Activated CD8-positive, alpha-beta memory T cell treated with anti-CD3 and anti-CD28 coated beads, Interleukin-2, amount 50 U/mL, for 4 hours (primary cell): ENCODE results near the gene NEUROG2.
A peak's percentile ranks its signal among the peaks of the same experiment; 100 is the strongest.
"Not testable (repeated sequence)": the region's sequence is repeated elsewhere in the genome, so short reads cannot be mapped to it uniquely, and the experiment has no call there.

Experiments used
- DNase-seq: peaks from one replicate; pipeline ENCODE4 v3.0.0-alpha.2; 2020

NEUROG2 gene

DNA sequence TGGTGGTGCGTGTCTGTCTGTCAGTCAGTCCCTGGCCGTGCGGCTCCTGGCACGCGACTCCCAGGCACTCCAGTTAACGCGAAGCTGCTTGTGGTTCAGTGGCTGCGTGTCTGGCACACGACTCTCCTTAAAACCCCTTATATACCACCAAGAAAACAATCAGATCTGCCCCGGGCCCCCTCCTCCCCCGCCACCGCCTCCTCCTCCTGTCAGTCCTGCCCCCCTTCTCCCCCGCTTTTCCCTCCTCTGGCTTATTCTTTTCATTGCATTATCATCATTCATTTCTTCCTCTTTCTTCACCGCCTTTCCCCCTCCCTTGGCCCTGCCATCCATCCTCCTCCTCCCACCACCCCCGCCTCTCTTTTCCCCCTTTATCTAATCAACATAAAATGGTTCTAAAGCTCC lies at the start of gene NEUROG2:
NEUROG2 (minus strand) TSS at position 115 of the 405 bp plus-strand sequence. CDS start 705 bp downstream, outside the sequence.
- no peak for DNase-seq

DNA sequence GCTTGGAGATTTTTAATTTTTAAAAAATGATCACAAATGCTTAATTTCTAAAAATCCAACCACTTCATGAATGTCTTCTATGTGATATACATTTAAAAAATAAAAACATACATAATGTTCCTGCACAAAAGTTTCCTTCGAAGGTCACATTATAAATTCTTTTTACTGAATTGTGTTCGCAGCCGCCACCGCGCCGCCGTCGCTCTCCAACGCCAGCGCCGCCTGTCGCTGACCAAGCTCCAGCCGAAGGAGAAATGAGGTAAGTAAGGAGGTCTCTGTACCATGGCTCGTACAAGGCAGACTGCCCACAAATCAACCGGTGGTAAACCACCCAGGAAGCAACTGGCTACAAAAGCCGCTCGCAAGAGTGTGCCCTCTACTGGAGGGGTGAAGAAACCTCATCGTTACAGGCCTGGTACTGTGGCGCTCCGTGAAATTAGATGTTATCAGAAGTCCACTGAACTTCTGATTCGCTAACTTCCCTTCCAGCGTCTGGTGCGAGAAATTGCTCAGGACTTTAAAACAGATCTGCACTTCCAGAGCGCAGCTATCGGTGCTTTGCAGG lies 48.8 kb upstream of the NEUROG2 start:
- DNase-seq: no peak

DNA sequence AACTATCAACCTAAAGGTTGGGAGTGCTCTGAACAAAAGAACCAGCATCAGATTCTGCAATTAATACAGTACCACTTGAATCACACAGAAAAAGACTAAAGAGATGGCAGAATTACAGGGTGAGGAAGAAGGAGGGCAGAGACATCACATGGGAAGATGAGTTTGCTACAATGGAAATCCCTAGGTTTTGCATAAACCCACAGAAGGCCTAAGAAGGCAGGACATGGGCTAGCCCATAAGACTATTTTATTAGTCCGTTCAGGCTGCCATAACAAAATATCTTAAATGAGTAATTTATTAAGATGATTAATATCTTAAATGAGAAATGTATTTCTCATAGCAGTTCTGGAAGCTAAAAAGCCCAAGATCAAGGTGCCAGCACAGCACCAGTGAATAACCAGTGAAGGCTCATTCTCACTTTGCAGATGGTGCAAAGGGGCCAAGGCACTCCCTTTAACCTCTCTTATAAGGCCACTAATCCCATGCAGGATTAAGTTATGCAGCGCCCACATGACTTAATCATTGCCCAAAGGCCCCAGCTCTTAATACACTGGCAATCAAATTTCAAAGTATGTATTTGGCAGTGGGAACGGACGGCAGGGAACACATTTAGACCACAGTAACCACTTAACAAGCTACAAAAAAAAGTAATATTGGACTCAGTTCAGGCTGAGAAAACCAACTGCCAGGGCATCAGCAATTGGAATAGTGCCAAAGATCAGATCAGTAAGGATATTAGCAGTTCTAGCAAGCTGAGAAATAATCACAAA lies 47.6 kb upstream of the NEUROG2 start:
- DNase-seq: no peak

DNA sequence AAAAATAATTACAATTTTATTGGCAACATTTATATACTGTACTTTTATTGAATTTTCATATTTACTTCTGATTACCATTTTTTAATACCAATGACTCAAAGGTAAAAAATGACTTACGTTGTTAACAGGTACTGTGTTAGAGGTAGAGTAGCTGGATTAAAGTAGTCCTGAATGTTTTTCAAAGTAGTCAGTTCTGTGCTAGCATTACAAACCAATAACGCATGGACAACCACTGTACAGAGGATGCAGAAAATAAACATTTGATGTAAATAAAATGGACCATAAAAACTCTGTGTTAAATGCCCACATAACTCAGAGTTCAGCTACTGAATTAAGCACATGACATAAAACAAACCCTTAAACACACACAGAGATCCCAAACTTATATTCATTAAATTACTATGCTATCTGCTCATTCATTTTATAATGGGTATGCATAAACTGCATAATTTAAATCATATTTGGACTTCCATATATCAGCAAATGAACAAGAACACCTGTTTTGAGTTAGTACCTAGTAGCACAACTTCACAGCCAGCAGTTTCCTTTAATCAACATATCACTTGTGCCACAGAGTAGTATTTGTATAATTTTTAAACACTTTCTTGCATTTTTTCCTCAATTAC lies 46.4 kb upstream of the NEUROG2 start:
- DNase-seq: no peak

DNA sequence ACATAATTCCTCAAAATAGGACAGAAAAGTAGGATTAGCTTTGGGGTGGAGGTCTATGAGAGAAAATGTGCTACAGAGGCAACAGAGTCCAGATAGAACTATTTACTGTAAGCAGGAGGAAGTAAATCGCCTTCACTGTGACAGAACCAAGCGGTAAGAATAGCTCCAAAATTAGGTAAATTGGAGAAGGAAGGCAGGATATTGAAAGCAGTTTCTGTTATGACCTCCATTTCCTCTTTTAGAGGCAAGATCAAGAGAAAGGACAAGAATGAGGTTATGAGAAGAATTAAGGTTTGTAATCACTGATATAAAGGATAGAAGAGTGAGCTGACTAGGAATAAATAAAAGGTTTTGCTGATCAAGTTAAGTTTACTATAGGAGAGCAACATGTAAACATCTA lies 44.1 kb upstream of the NEUROG2 start:
- DNase-seq: no peak

DNA sequence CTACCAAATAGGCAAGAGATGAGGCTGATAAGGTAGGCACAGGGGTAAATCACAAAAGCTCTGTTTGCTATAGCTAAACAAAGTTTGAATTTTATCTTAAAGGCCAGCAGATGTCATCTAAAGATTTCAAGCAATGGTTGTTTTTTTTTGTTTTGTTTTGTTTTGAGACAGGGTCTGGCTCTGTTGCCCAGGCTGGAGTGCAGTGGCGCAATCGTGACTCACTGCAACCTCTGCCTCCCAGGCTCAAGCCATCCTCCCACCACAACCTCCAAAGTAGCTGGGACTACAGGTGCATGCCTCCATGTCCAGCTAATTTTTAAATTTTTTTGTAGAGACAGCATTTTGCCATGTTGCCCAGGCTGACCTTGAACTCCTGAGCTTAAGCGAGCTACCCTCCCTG lies 43.1 kb upstream of the NEUROG2 start:
- no peak for DNase-seq

DNA sequence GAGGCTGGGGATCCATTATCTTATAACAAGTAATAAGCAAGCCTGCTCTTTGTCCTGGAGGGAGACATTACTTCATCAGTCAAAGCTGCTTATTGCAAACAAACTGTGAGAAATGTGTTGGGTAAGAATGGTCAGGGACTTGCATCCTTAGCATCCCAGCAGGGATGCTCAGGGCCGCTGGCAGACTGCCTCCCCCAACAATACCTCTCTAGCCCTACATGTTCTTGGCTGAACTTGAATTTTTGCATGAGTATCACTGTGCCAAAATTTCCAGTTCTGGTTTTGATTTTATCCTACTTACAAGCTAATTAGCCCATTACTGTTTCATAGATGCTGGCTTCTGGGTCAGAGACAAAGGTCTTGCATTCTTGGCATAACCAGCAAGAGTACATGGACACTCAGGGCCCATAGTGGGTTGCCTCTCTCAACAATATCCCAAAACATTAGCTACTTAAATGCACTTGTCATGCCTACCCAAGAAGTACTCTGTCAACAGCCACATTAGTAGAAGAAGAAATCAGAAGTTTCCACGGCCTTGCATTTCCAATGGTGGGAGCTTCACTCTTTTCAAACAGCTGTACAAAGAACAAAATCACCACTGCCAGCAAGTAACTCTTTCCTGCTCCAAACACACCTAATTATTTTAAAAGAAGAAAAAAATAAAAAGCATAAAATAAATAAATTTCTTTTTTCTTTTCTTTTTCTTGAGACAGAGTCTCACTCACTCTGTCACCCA lies 41.9 kb upstream of the NEUROG2 start:
- DNase-seq: no peak

DNA sequence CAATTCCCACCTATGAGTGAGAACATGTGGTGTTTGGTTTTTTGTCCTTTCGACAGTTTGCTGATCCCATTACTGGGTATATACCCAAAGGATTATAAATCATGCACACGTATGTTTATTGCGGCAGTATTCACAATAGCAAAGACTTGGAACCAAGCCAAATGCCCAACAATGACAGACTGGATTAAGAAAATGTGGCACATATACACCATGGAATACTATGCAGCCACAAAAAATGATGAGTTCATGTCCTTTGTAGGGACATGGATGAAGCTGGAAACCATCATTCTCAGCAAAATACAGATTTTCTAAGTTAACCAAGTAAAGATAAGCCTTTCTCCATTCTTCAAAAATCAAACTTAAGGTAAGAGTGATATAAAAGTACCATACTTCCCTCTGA lies 38.3 kb upstream of the NEUROG2 start:
- DNase-seq: not testable (repeated sequence)

DNA sequence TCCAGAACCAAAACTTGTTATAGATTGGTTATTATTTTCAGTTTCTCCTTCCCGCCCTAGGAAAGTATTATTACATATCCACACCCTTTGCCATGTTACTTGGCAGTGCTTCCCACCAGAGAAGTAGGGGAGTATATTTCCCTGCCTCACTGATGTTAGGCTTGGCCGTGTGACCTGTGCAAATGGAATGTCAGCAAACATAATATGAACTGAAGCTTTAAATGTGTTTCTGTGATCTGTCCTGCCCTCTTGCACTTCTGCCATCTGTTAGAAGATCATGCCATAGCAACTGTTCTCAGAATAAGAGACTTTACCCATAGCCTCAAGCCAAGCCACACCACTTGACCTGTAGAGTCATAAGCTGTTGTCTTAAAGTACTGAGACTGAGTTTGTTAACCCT lies 36.7 kb upstream of the NEUROG2 start:
- no peak for DNase-seq

DNA sequence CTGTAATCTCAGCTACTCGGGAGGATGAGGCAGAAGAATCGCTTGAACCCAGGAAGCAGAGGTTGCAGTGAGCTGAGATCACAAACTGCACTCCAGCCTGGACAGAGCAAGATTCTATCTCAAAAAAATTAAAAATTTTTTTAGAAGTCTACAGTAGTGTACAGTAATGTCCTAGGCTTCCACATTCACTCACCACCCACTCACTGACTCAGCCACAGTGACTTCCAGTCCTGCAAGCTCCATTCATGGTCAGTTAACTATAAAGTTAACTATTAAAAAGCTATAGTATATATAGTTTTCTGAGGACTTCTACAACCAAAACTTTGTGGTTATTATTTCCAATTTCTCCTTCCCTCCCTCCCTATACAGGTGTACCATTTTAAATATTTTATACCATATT lies 34.7 kb upstream of the NEUROG2 start:
- no peak for DNase-seq

DNA sequence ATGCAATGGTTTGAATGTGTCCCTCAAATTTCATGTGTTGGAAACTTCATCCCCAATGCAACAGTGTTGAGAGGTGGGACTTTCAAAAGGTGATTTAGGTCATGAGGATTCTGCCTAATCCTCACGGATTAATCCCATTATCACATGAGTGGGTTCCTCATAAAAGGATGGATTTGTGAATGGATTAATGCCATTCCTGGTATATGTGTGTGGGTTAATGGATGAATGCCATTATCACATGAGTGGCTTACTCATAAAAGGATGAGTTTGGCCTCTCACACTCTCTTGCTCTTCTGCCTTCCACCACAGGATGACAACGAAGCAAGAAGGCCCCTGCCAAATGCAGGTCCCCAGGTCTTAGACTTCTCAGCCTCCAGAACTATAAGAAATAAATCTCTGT lies 30.5 kb upstream of the NEUROG2 start:
- DNase-seq: no peak

DNA sequence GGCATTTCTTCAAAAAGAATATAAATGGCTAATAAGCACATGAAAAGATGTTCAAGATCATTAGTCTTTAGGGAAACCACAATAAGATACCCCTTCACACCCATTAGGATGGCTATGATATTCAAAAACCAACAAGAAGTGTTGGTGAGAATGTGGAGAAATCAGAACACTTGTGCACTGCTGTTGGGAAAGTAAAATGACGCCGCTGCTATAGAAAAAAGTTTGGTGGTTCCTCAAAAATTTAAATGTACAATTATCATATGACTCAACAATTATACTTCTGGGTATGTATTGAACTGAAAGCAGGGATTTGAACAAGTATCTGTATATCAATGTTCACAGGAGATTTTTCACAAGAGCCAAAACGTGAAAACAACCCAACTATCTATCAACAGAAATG lies 29.4 kb upstream of the NEUROG2 start:
- DNase-seq: no peak

DNA sequence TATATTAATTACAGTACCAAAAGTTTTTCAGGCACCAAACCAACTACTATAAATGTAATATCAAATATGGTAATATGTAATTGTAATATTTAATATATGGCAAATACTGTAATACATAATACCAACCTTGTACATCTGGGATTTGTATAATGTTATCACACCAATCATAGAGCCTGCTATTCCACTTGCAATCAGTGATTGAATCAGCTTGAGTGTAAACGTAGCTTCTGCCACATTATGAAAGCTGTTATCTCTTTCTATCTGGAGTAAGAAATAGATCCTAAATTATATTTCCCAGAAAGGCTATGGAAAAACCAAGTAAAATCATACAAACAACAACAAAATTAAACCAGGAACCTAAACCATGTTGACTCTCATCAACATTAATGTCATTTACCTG lies 24.7 kb upstream of the NEUROG2 start:
- no peak for DNase-seq

DNA sequence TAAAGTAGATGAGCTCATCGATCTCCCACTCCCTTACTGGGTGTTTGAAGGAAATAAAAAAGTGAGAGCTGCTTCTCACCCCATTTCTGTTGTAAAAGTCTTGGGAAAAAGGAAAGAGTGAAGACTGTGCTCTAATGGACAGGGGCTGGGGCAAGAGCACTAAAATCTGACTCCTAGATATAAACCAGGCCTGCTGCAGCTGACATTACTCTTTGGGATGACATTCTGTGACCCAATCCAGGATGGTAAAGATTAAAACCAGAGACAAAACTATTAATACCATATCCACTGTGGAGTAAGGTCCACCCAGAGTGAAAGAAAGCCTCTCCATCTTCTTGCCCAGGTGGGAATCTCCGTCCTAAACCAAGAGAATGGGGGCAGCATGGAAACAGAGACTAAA lies 20.1 kb upstream of the NEUROG2 start:
- no peak for DNase-seq

DNA sequence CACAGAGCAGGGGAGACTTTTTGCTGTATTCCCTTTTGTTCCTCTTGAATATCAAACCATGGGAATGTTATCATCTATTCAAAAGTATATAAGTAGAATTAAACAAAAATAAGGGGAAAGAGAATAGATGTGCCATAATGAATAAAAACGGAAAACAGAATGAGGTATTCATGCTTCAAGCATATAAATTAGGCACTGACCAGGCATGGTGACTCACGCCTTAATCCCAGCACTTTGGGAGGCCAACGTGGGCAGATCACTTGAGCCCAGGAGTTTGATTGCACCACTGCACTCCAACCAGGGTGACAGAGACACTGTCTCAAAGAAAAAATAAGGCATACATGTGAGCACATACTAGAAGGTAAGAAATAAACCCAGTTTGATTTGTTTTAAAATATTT lies 16.3 kb upstream of the NEUROG2 start:
- DNase-seq: no peak

DNA sequence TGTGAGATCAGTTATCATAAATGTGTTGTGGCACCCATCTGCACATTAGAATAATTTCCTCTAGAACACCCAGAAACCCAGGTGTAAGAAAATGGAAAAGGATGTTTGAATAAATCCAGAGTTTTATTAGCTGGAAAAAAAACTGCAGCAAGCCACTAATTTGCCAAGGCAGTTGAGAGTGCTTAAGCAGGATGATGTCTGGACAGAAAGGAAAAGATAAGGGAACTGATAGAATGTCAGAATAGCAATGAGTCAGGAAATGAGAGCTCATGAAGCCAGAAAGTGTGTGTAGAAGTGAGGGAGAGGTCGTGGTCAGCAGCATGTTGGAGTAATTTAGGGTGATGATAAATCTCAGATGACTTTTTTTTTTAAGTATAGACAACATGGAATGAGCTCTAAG lies 15.2 kb upstream of the NEUROG2 start:
- no peak for DNase-seq

DNA sequence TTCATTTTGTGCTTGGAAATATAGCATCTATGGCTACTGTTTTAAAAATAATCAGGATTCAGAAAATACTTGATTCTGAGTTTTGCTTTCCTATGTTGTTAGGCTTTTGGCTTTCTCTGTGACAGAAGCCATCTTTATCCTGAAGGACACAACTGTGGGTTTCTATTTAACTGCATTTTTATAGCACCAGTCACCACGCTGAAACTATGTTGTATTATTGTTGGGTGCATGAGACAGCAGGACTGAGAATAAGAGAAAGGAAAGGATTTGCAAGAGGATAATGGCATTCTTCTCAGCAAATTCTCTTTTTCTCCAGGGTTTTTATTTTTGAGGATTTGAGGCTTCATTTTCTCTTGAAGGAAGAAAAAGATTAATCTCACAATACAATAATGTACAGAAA lies 10.1 kb upstream of the NEUROG2 start:
- no peak for DNase-seq

DNA sequence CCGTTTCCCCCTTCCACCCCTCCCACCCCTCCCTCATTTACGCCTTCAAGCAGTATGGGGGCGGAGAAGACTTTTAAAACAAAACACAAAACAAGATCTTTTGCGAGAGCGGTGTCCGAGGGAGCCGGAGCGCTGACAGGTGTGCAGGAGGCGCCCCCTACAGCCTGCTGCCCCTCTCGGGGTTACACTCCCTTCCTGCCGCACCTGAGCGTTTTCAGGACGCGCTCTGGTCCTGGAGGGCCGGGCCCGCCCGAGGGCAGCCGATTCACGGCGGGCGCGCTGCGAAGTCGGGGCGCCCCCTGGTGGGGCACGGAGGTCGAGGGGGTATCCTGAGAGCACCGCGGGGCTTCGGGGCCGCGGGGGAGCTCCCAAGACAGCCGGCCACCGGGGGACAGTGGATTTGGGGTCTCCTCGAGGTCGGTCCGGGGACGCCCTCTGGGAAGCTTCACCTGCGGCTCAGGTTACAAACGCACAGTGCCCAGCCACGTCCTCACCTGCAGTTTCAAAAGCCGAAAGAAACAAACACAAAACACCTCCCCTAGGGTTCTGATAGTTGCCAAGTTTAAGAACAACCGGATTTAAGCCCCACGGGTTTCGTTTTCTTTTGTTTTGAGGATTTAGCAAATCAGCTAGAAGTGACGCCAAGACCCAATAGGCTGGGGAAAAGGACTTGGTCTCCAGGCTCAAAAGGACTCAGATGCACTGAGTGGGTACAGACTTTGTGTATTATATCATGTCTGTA lies 8.0 kb upstream of the NEUROG2 start:
- peak; percentile 80 for DNase-seq

DNA sequence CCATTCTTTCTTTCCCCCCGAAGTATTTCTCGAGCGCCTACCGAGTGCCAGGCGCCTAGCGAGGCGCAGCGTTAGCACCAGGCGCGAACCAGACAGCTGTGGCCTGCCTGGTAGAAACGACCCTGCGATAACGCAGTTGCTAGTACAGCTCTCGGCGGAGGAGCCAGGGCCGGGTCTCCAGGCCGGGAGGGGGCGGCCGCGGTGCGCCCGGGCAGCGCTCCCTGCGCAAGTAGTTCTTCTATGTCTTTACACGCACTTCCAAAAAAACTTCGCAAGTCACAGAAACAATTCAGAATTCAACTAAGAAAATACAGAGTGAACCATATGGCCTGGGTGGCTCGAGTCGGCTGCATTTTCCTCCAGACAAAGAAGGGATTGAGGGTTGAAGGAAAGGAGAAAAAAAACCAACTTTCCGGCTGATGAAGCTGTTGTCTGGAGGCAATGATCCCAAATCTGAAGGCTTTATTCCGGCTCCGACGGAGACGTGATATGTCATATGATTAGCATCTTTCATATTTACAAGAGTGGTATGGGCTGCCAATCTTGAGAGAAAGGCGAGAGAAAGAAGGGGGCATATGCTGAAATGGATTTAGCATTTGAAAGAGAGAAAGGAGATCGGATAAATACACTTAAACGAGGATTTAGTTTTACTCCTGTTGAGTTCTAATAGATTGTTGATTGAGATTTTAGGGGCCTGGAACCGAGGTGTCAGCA lies 7.2 kb upstream of the NEUROG2 start:
- DNase-seq: peak; percentile 49

DNA sequence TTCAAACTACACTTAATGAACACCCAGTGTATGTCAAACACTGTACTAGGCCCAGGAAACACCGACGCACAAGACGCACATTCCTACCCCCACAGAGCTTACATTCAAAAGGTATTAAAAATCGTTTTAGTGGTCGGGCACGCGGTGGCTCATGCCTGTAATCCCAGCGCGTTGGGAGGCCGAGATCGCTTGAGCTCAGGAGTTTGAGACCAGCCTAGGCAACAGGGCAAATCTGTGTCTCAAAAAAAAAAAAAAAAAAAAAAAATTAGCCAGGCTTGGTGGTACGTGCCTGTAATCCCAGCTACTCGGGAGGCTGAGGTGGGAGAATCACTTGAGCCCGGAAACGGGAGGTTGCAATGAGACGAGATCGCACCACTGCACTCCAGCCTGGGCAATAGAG lies 6.5 kb upstream of the NEUROG2 start:
- not testable (repeated sequence) for DNase-seq

DNA sequence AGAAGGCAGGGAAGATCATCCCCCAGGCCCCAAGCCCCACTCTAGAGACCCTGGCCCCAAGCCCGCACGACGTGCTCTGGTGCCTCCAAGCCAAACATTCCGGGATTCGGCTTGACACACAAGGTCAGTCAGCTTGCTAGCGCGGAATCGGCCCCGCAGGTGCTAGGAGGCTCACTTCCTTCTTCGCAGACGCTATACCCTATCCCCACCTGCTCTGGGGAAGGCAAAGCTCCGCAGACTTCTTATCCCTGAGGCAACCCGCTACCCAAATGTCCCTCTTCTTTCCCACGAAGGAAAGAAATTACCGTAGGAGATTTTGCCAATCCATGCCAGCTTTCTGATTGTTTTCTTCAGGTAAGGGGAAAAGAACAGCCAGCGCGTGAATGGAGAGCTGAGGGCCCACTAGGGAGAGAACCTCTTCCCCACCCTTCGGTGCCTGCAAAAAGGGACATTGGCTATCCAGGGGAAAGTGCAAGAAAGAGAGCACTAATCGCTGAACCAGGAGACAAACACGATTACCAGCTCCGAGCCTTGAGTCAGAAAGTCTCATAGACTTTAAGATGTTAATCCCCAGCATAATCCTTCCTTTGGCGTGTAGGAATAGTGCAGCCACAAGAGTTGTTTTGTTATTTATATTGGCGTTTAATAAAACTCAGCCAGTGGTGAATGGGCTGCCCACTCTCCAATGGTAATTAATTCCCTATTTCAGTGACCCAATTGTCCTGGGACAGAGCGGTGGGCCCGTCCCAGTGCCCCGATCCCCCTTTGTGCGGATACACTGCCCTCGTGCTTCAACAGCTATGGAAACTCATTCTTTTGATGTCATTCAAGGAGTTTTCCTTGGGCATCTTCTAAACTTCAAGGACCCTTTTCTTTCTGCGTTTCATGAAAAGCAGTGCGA lies 5.4 kb upstream of the NEUROG2 start:
- DNase-seq: no peak
